GM23338 (cell line): ENCODE results near the gene GPR83. TPM values are rescaled to one million over a fixed set of nuclear protein-coding genes. Genes with fewer than 3 reads are reported as not detected.

Source experiments
- ATAC-seq: fragments of 200-7000 bp; cut with Tn5 transposase; 3 replicates; pipeline ENCODE4 v1.9.1; 2020
- DNase-seq: peaks from one replicate; pipeline ENCODE4 v3.0.0-alpha.2; 2015; ENCODE audit warnings: low spot score
- H2AFZ ChIP-seq: fragments of 200-600 bp; sonication (generic); 2 replicates; pipeline ENCODE4 v1.8.0; 2016; ENCODE audit warnings: antibody characterized with exemption, mild to moderate bottlenecking, moderate library complexity
- H3F3A ChIP-seq: fragments of 200-600 bp; sonication (generic); replicated peaks from 2 replicates; pipeline ENCODE4 v1.8.0; 2017; ENCODE audit warnings: antibody characterized with exemption, mixed run types, low read depth
- H3K27ac ChIP-seq: fragments of 200-600 bp; sonication (generic); 2 replicates; pipeline ENCODE4 v1.6.1; 2016; ENCODE audit warnings: low read depth
- H3K27me3 ChIP-seq: fragments of 200-600 bp; sonication (generic); 2 replicates; pipeline ENCODE4 v1.8.0; 2016; ENCODE audit warnings: mild to moderate bottlenecking, mixed run types, moderate library complexity; ENCODE audit not compliant: insufficient read depth
- H3K36me3 ChIP-seq: fragments of 200-600 bp; sonication (generic); 2 replicates; pipeline ENCODE4 v1.8.0; 2016; ENCODE audit warnings: mild to moderate bottlenecking; ENCODE audit not compliant: insufficient read depth
- H3K4me1 ChIP-seq: fragments of 200-600 bp; sonication (generic); 2 replicates; pipeline ENCODE4 v1.8.0; 2016; ENCODE audit warnings: mild to moderate bottlenecking, moderate library complexity; ENCODE audit not compliant: insufficient read depth
- H3K4me2 ChIP-seq: fragments of 200-600 bp; sonication (generic); 2 replicates; pipeline ENCODE4 v1.7.1; 2017; ENCODE audit warnings: mixed run types
- H3K4me3 ChIP-seq: fragments of 200-600 bp; sonication (generic); 2 replicates; pipeline ENCODE4 v1.6.1; 2016; ENCODE audit warnings: mixed run types
- H3K79me2 ChIP-seq: fragments of 200-600 bp; sonication (generic); replicated peaks from 2 replicates; pipeline ENCODE4 v1.8.0; 2017; ENCODE audit warnings: mild to moderate bottlenecking; ENCODE audit not compliant: insufficient read depth
- H3K9me2 ChIP-seq: fragments of 200-600 bp; sonication (generic); 2 replicates; pipeline ENCODE4 v1.8.0; 2017; ENCODE audit not compliant: insufficient read depth
- H4K20me1 ChIP-seq: fragments of 200-600 bp; sonication (generic); replicated peaks from 2 replicates; pipeline ENCODE4 v1.8.0; 2017; ENCODE audit warnings: mild to moderate bottlenecking; ENCODE audit not compliant: insufficient read depth
- H3K27ac Mint-ChIP-seq: 2 replicates; pipeline ENCODE4 v1.8.0; 2020; ENCODE audit warnings: inconsistent platforms, mild to moderate bottlenecking, moderate library complexity, mixed read lengths
- H3K27me3 Mint-ChIP-seq: 3 replicates; pipeline ENCODE4 v1.8.0; 2022; ENCODE audit warnings: low read depth, mild to moderate bottlenecking, moderate library complexity, mixed read lengths, inconsistent platforms; ENCODE audit not compliant: insufficient read depth, poor library complexity
- H3K36me3 Mint-ChIP-seq: 3 replicates; pipeline ENCODE4 v1.8.0; 2021; ENCODE audit warnings: low read depth, mild to moderate bottlenecking, inconsistent platforms, moderate library complexity, mixed read lengths
- H3K4me1 Mint-ChIP-seq: 3 replicates; pipeline ENCODE4 v1.8.0; 2020; ENCODE audit warnings: mild to moderate bottlenecking, inconsistent platforms, mixed read lengths
- H3K4me3 Mint-ChIP-seq: 3 replicates; pipeline ENCODE4 v1.8.0; 2021; ENCODE audit warnings: moderate library complexity, mild to moderate bottlenecking, inconsistent platforms, mixed read lengths
- H3K9me3 Mint-ChIP-seq: 3 replicates; pipeline ENCODE4 v1.8.0; 2020; ENCODE audit warnings: moderate library complexity, mild to moderate bottlenecking, inconsistent platforms, mixed read lengths
- CREB1 ChIP-seq: fragments of 250-450 bp; sonication (Bioruptor Pico); IDR thresholded peaks from 2 replicates; pipeline ENCODE4 v1.5.0; 2020; ENCODE audit warnings: low read depth, mild to moderate bottlenecking, moderate library complexity
- CTCF ChIP-seq, 2 experiments: fragments of 200-600 bp in 1 of 2; sonication (generic) in 1 of 2; conservative IDR thresholded peaks; 2 replicates each; pipeline versions ENCODE4 v1.5.1 to v1.6.1; 2016 to 2017; ENCODE audit warnings: antibody characterized with exemption in 2 of 2, low read depth in 2 of 2, mild to moderate bottlenecking in 2 of 2, moderate library complexity in 1 of 2
- JUNB ChIP-seq: IDR thresholded peaks from one replicate; pipeline ENCODE4 v1.6.1; 2016; ENCODE audit warnings: antibody characterized with exemption; ENCODE audit not compliant: unreplicated experiment
- POLR2AphosphoS5 ChIP-seq: IDR thresholded peaks from 2 replicates; pipeline ENCODE4 v1.6.1; 2016; ENCODE audit warnings: antibody characterized with exemption, low read depth
- STAT1 ChIP-seq: IDR thresholded peaks from one replicate; pipeline ENCODE4 v1.6.1; 2016; ENCODE audit warnings: antibody characterized with exemption; ENCODE audit not compliant: unreplicated experiment
- ZNF331 ChIP-seq: fragments of 250-450 bp; sonication (Bioruptor Pico); IDR thresholded peaks from 2 replicates; pipeline ENCODE4 v1.5.0; 2020; ENCODE audit warnings: low read depth, mild to moderate bottlenecking, moderate library complexity
- ZNF462 ChIP-seq: fragments of 250-450 bp; sonication (Bioruptor Pico); IDR thresholded peaks from 2 replicates; pipeline ENCODE4 v1.5.0; 2020; ENCODE audit warnings: mild to moderate bottlenecking, moderate library complexity
- polyA plus RNA-seq: library from polyadenylated mRNA; unstranded; fragments of >200 nt; fragmentation: Nextera tagmentation; extraction: Ambion mirVana; gene quantifications from 2 replicates; pipeline ENCODE4 v1.2.1, GENCODE V29; 2016
- total RNA-seq: library from RNA; depleted of rRNA; stranded (reverse); fragments of >200 nt; shearing (Covaris generic); gene quantifications from 2 replicates; pipeline ENCODE4 v1.2.3, GENCODE V29; 2014

GPR83 gene
- total and polyA plus RNA-seq, 2 experiments from 2014 or later, result 0.17 to 0.18 TPM

- TF ChIP-seq ZNF462 (CRISPR knock-in tag) (no peak), CREB1 (CRISPR knock-in tag) (no peak), CTCF (conservative IDR thresholded peaks at IDR 0.05; ENCODE audit: low read depth in 2 of 2) (no peak), POLR2AphosphoS5 (no peak), ZNF331 (CRISPR knock-in tag) (no peak)
Observed at GRCh38 chr11:94330789-94331188, 70.4 kb downstream of the GPR83 start (continued).

GRCh38 chr11:94329501-94329900, 71.7 kb downstream of the GPR83 start:
- H3K4me3 ChIP-seq, result no peak overlapping the region
- ATAC-seq (no peak), DNase-seq (no peak)
- no peaks in the 10 kb centered on the region for H4K20me1 ChIP-seq
- Mint-ChIP-seq H3K4me3 (no peak overlapping the region), H3K4me1 (no peaks in the 10 kb centered on the region), H3K27ac (no peak overlapping the region), H3K36me3 (no peaks in the 10 kb centered on the region), H3K9me3 (no peaks in the 10 kb centered on the region), H3K27me3 (peaks cover 2% of the 10 kb centered on the region)
- no peak overlapping the region for H3K4me2 ChIP-seq
- H3F3A ChIP-seq, result no peaks in the 10 kb centered on the region
- H3K36me3 ChIP-seq, result no peaks in the 10 kb centered on the region
- H3K9me2 ChIP-seq, result no peaks in the 10 kb centered on the region
- H3K4me1 ChIP-seq, result no peaks in the 10 kb centered on the region
- H3K79me2 ChIP-seq, result no peaks in the 10 kb centered on the region
- no peaks in the 10 kb centered on the region for H3K27me3 ChIP-seq
- no peak overlapping the region for H3K27ac ChIP-seq
- no peak overlapping the region for H2AFZ ChIP-seq
- TF ChIP-seq CREB1 (CRISPR knock-in tag) (no peak), ZNF331 (CRISPR knock-in tag) (no peak), JUNB (no peak), STAT1 (no peak), ZNF462 (CRISPR knock-in tag) (no peak)
